Left kidney (tissue), 2 donors: Measurements from ENCODE around the gene SNAP47. TPM values are rescaled to one million over a fixed set of nuclear protein-coding genes. Genes with fewer than 3 reads are reported as not detected.

ENCODE experiments used
- DNase-seq: peaks from one replicate; pipeline ENCODE4 v3.0.0-alpha.2; 2013
- polyA plus RNA-seq: library from polyadenylated mRNA; unstranded; fragments of 120-200 nt; gene quantifications from one replicate; pipeline ENCODE4 v1.2.1, GENCODE V29; 2013; ENCODE audit not compliant: insufficient read length

The SNAP47 gene
- polyA plus RNA-seq, 1 donor: 43.2 TPM

GRCh38 chr1:227797144-227797543 is 61.9 kb downstream of the SNAP47 start:
- DNase-seq: no peak

DNA sequence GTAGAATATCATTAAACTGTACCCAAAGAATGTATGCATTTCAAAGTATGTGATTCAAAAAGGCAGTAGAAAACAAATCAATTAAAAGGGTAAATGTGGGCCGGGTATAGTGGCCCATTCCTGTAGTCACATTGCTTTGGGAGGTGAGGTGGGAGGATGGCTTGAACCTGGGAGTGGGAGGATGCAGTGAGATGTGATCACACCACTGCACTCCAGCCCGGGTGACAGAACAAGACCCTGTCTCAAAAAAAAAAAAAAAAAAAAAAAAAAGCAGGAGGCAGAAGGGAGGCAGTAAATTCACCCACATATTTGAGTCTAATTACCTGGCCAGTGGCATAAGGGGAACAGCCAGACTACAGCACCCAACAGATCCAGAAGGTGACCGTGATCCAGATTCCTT is 62.4 kb downstream of the SNAP47 start:
- no peak for DNase-seq

DNA sequence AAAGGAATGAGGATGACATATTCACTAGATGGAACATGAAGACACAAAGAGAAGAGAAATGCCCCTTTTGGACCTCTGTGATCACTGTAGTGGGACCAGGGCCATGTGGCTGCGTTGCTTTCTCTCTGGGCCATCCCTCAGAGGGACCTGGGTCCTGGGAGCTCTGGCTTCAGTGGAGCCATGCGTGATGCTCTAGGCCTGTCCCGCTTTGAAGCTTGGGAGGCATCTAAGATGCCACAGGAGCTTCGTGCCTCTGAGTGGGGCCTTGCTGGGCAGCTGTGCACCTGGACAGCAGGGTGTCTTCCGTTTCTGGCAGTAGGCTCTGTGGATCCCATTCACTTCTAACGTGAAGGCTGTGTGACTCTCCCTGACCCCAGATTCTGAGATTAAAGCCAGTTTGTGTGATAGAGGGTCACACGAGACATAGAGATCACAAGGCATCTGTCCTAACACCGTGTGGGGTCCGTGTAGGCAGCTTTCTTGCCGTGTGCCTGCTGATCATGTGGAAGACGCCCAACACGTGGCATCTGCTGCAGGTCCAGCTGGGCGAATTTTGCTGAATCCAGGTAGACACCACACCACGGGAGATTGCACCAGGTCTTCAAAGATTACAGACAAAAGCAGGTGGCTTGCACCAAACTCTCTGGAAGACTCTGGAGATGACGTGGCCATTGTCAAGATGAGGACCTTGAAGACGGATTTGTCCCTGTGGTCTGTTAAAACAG is 63.0 kb downstream of the SNAP47 start:
- DNase-seq: no peak

GRCh38 chr1:227799756-227800155 is 64.5 kb downstream of the SNAP47 start:
- no peak for DNase-seq

DNA sequence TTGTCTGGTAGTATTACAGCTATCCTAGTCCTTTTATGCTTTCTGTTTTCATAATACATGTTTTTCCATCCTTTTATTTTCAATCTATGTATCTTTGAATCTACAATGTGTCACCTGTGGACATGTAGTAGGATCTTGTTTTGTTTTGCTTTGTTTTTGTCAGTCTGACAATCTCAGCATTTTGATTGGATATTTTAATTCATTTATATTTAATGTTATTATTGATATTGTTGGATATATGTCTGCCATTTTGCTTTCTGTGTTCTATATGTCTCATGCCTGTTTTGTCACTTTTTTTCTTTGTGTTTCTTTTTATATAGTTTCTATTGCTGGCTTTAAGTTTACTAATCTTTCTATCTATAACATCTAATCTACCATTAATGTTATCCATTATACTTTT is 68.7 kb downstream of the SNAP47 start:
- DNase-seq: no peak

GRCh38 chr1:227805606-227806197 is 70.5 kb downstream of the SNAP47 start:
- no peak for DNase-seq

- DNase-seq: no peak
Measured at GRCh38 chr1:227808566-227808965, 73.3 kb downstream of the SNAP47 start.

DNA sequence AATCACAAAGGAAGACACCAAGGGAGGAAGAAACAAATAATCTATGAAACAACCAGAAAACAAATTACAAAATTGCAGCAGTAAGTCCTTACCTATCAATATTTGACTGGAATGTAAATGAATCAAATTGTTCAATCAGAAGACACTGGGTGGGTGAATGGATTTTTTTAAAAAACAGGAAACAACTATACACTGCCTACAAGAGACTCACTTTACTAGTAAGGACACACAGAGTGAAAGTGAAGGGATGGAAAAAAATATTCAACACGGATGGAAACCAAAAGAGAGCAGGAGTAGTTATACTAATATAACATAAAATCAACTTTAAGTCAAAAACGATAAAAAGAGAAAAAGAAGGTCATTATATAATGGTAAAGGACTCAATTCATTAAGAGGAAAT is 73.8 kb downstream of the SNAP47 start:
- no peak for DNase-seq

DNA sequence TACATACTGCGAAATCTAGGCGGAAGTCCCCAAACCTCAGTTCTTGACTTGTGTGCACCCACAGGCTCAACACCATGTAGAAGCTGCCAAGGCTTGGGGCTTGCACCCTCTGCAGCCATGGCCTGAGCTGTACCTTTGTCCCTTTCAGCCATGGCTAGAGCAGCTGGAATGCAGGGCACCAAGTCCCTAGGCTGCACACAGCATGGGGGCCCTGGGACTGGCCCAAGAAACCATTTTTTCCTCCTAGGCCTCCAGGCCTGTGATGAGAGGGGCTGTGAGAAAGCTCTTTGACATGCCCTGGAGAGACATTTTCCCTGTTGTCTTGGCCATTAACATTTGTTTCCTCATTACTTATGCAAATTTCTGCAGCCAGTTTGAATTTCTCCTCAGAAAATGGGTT is 78.7 kb downstream of the SNAP47 start:
- no peak for DNase-seq

GRCh38 chr1:227815468-227816409 is 80.5 kb downstream of the SNAP47 start, which contains the start of gene PRSS38:
Gene PRSS38, plus strand, starts transcription at chr1:227815675. Its CDS starts 42 bp downstream, at chr1:227815717.
- no peak for DNase-seq

DNA sequence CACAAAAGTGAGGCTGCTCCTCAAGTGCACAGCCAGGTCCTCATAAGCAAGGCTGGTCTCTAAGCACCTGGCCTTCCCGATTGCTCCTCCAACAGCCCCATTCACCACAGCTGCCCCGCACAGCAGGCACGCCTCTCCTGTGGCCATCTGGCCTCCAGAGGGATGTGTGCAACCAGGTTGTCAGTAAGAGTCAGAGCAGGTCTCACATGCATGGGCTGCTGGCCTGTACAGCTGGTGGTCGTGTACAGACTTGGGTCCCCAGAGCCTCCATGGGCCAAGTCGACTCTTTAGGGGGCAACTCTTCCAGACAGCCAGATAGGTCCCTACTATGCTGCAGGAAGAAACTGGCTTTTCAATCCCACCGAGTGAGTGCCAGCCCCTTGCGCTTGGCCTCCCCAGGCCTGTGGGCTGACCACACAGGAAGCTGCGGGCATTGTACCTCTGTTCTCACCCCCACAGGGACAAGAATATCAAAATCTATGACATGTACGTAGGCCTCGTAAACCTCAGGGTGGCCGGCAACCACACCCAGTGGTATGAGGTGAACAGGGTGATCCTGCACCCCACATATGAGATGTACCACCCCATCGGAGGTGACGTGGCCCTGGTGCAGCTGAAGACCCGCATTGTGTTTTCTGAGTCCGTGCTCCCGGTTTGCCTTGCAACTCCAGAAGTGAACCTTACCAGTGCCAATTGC is 81.7 kb downstream of the SNAP47 start:
- DNase-seq: no peak

- DNase-seq: no peak
Measured at GRCh38 chr1:227823537-227823936, 88.3 kb downstream of the SNAP47 start.

GRCh38 chr1:227824204-227824603 is 89.0 kb downstream of the SNAP47 start:
- no peak for DNase-seq

GRCh38 chr1:227828786-227829185 is 93.6 kb downstream of the SNAP47 start:
- DNase-seq: no peak

Other genes starting within 250 kb of the SNAP47 start
- 16.9 TPM for gene ZNF678, start 171.9 kb upstream of the SNAP47 start, polyA plus RNA-seq
- gene JMJD4, start 133 bp upstream of the SNAP47 start, polyA plus RNA-seq: 16.6 TPM
- gene PRSS38, start 80.2 kb downstream of the SNAP47 start, polyA plus RNA-seq: not detected
- gene WNT9A, start 212.5 kb downstream of the SNAP47 start, polyA plus RNA-seq: 1.3 TPM